Right cardiac atrium (tissue), 5 donors: Measurements from ENCODE around the gene FLT1. TPM values are rescaled to one million over a fixed set of nuclear protein-coding genes. Genes with fewer than 3 reads are reported as not detected.

Experiments used
- ATAC-seq, 2 donors: fragments of 200-7000 bp; cut with Tn5 transposase; one replicate each; pipeline versions ENCODE4 v1.8.0 to v1.9.1; 2020; ENCODE audit warnings: moderate library complexity in 2 of 2, mild to moderate bottlenecking in 1 of 2
- DNase-seq, 3 donors: peaks; one replicate each; pipeline ENCODE4 v3.0.0-alpha.2; 2020
- H3K27ac ChIP-seq: one replicate; pipeline ENCODE4 v1.5.1; 2013; ENCODE audit warnings: mild to moderate bottlenecking, low read length, control low read depth, moderate library complexity
- H3K27me3 ChIP-seq: one replicate; pipeline ENCODE4 v1.6.1; 2013; ENCODE audit not compliant: control insufficient read depth, insufficient read depth
- H3K4me1 ChIP-seq: one replicate; pipeline ENCODE4 v1.6.1; 2013; ENCODE audit warnings: low read length; ENCODE audit not compliant: control insufficient read depth, insufficient read depth
- H3K4me3 ChIP-seq: one replicate; pipeline ENCODE4 v1.5.1; 2013; ENCODE audit warnings: low read length, control low read depth
- H3K9me3 ChIP-seq: one replicate; pipeline ENCODE4 v1.6.1; 2013; ENCODE audit warnings: low read length; ENCODE audit not compliant: control insufficient read depth
- WGBS: extraction: QIAGEN DNeasy Blood & Tissue Kit; methylation state at CpG from one replicate; pipeline ENCODE4 v1.1.7; 2013; 5-methylcytosine and 5-hydroxymethylcytosine counted together
- intact Hi-C, 4 donors: fragments of 100-400 bp; cut with DNase I; formaldehyde crosslinking; loops; one replicate each; pipeline versions ENCODE4 v1.11.0 to v1.14.0; 2022 to 2023
- polyA plus RNA-seq: library from polyadenylated mRNA; stranded (reverse); fragments of 200-250 nt; gene quantifications from one replicate; pipeline ENCODE4 v1.2.3, GENCODE V29; 2013
- total RNA-seq, 4 donors: library from RNA; stranded (reverse); fragmentation: NEBNext Ultra II Directional; extraction: Animal tissue kit (Norgen Biotek cat#: 25700); gene quantifications; one replicate each; pipeline ENCODE4 v1.2.1, GENCODE V29; 2021
- donor health status: healthy with polysubstance abuse.
- donor health status: DM: no; HTN: yes; CAD: no.
- donor health status: DM: no; HTN: no; CAD: no.
- donor health status: DM: no; HTN: yes; CAD: no; lungs with severe emphysema.
- donor health status: DM: yes; HTN: yes; CAD: no.

Gene FLT1
- total and polyA plus RNA-seq, 5 donors: 24.9 to 53.4 (median 37.5) TPM

DNA sequence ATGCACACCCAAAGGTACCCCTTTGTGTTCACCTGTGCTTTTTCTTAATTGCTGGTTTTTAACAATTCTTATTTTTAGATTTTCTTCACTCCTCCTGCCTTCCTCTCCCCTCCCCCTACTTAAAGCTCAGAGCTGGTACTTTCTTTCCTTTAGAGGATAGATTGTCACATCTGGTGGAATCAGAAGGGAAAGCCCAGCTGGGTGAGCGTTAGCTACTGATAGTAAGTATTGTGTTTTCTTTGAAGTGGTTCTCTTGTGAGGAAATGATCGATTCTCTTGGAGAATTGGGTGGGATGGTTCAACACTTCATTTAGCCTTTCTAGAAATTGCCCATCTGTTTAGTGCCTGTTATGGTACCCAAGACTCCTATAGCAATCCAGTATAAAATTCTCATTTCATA lies 84.8 kb downstream of the FLT1 start:
- WGBS: 53% methylated on average over 2 of the region's 2 CpGs
- Histone ChIP-seq H3K9me3 (no peaks in the 10 kb centered on the region), H3K4me1 (peaks cover 9% of the 10 kb centered on the region), H3K27ac (no peak overlapping the region), H3K4me3 (no peak overlapping the region), H3K27me3 (no peaks in the 10 kb centered on the region)
- ATAC-seq: no peak
- intact Hi-C loops: no loop called here
- no peak for DNase-seq

- Histone ChIP-seq H3K9me3 (no peaks in the 10 kb centered on the region), H3K27ac (peak overlapping the region; percentile 72), H3K4me1 (peaks cover 9% of the 10 kb centered on the region), H3K27me3 (no peaks in the 10 kb centered on the region), H3K4me3 (no peak overlapping the region)
- ATAC-seq (no peak), DNase-seq (no peak)
- intact Hi-C loops: no loop called here
Measured at GRCh38 chr13:28409648-28410047, 85.3 kb downstream of the FLT1 start.

DNA sequence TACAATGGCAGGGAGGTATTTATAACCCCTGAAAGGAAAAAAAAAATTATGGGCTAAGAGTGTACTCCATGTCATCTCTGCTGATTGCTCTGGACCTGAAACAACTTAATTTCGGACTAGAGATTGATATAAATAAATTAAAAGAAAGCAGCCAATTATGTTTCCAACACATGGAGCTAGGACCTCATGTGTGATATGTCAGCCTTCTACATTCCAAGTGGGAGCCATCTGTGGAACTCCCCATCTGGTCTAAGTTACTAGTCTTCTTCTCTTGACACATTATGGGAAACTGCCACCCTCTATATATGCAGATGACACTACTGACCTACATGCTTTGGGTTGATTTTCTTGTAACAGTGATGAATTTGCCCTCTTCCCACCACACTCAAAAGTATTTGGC lies 86.1 kb downstream of the FLT1 start:
- Histone ChIP-seq H3K4me1 (peaks cover 9% of the 10 kb centered on the region), H3K27ac (peak overlapping the region; percentile 72), H3K9me3 (no peaks in the 10 kb centered on the region), H3K27me3 (no peaks in the 10 kb centered on the region), H3K4me3 (no peak overlapping the region)
- ATAC-seq (peak in 1 of 2 donors; percentile 4), DNase-seq (no peak)
- WGBS: 11% methylated on average over 1 of the region's 1 CpG
- intact Hi-C loops: no loop called here

GRCh38 chr13:28408235-28408848 lies 86.6 kb downstream of the FLT1 start:
- Histone ChIP-seq H3K4me1 (peaks cover 9% of the 10 kb centered on the region), H3K9me3 (no peaks in the 10 kb centered on the region), H3K27me3 (no peaks in the 10 kb centered on the region), H3K4me3 (no peak overlapping the region), H3K27ac (no peak overlapping the region)
- intact Hi-C loops: no loop called here
- DNase-seq (peak; percentile 72 to 79 (median 76)), ATAC-seq (peak; percentile 88 to 93)
- WGBS: 3% methylated on average over 8 of the region's 8 CpGs

- Histone ChIP-seq H3K4me3 (no peak overlapping the region), H3K9me3 (no peaks in the 10 kb centered on the region), H3K27ac (no peak overlapping the region), H3K4me1 (peaks cover 7% of the 10 kb centered on the region), H3K27me3 (no peaks in the 10 kb centered on the region)
- WGBS: 83% methylated on average over 13 of the region's 13 CpGs
- intact Hi-C loops: no loop called here
- DNase-seq: no peak
- ATAC-seq: no peak
Measured at GRCh38 chr13:28406733-28407266, 88.1 kb downstream of the FLT1 start.

DNA sequence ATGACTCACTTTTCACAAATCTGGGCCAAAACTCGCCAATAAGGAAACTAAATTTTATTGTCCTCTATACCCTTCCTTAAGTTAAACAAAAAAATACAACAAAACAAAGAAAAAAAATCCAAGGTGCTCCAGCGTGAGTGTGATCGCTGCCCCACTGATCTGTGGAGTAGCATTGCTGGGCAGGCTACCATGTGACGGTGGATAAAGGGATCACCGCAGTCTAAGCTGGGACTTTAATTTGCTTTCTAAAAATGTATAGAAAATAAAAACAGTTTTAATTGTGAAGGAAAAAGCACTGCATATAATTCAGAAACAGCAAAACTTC lies 92.9 kb downstream of the FLT1 start:
- H3K27ac ChIP-seq: no peak overlapping the region
- no peak for DNase-seq
- ATAC-seq: no peak
- intact Hi-C loops: no loop called here
- H3K9me3 ChIP-seq: no peaks in the 10 kb centered on the region
- no peaks in the 10 kb centered on the region for H3K27me3 ChIP-seq
- 68% methylated on average over 5 of the region's 5 CpGs for WGBS
- no peak overlapping the region for H3K4me3 ChIP-seq
- H3K4me1 ChIP-seq: peaks cover 2% of the 10 kb centered on the region

GRCh38 chr13:28401303-28402056 lies 93.4 kb downstream of the FLT1 start:
- H3K4me1 ChIP-seq: peaks cover 2% of the 10 kb centered on the region
- intact Hi-C loops: no loop called here

DNA sequence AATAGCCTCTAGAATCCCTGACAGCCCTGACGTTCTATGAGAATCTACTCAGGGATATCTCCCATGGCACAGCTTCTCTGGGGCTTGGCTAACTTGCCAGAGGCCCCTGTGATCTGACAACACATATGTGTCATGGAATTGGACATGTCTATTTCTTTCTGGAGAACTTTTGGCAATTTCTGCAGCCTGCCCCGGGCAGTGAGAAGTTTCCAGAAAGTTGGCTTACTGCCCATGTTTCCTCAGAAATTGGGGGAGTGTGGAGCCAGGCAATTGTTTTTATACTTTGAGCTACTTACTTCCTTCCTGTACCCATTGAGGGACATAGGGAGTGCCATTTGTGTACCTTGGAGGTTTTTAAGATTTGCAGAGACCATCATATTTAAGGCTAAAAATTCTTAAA lies 98.9 kb downstream of the FLT1 start:
- 19% methylated on average over 2 of the region's 2 CpGs for WGBS
- Histone ChIP-seq H3K27me3 (no peaks in the 10 kb centered on the region), H3K4me3 (no peak overlapping the region), H3K4me1 (peaks cover 6% of the 10 kb centered on the region), H3K9me3 (no peaks in the 10 kb centered on the region), H3K27ac (no peak overlapping the region)
- DNase-seq (peak in 1 of 3 donors; percentile 22), ATAC-seq (no peak)
- intact Hi-C loops: no loop called here

More at GRCh38 chr13:28401303-28402056, 93.4 kb downstream of the FLT1 start:
- DNase-seq (no peak), ATAC-seq (peak; percentile 31 to 84)
- no peak overlapping the region for H3K4me3 ChIP-seq
- no peaks in the 10 kb centered on the region for H3K9me3 ChIP-seq
- H3K27me3 ChIP-seq: no peaks in the 10 kb centered on the region
- no peak overlapping the region for H3K27ac ChIP-seq
- 22% methylated on average over 7 of the region's 7 CpGs for WGBS

DNA sequence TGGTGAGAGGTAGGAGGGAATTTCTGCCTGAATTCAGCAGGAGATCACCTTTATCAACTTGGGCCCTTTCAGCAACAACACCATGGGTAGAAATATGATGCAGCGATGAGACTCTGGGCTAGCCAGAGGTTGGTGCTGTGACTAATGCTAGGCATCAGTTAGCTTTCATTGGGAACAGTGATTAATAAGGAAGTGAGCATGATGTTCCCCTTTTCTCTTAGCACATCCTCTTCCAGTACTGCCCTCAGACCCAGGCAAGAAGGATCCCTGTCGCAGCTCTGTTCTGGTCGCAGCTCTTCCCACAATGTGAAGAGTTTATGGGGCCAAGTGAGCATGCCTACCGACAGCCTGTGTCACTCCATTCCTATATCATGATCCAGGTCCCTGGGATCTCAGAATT lies 100.5 kb downstream of the FLT1 start:
- intact Hi-C loops: no loop called here

DNA sequence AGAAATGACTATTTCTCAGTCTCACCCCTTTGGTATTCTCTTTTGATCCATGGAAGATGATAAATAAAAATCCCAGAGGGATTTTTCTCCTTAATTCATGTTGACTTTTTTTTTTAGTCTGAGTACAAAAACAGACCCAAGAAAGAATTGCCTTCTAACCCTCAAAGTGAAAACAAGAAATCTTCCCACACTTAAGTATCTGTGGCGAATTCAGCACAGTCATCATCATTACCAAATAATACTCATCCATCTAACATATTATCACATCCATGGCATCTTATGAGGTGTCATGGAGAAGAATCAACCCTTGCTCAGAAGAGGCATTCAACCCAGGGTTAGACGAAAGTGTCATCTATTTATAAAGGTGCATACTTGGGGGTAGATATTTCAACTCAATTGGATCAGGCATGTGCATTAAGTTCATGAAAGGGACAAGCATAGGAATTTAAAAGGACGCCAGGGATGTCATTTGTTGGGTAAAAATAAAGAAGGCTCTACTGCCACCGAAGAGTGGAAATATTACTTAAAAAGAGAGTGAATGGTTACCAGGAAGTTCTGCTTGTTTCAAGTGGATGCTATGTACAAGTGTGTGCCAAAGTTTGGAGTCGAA lies 101.9 kb downstream of the FLT1 start:
- DNase-seq (no peak), ATAC-seq (no peak)
- Histone ChIP-seq H3K27ac (no peak overlapping the region), H3K4me3 (no peak overlapping the region), H3K9me3 (no peaks in the 10 kb centered on the region), H3K27me3 (no peaks in the 10 kb centered on the region), H3K4me1 (peaks cover 7% of the 10 kb centered on the region)
- WGBS: 72% methylated on average over 5 of the region's 5 CpGs
- intact Hi-C loops: no loop called here

More for the DNA sequence above, 100.5 kb downstream of the FLT1 start:
- no peaks in the 10 kb centered on the region for H3K27me3 ChIP-seq
- peak; percentile 23 to 49 for ATAC-seq
- no peaks in the 10 kb centered on the region for H3K9me3 ChIP-seq
- DNase-seq: peak in 1 of 3 donors; percentile 40
- no peak overlapping the region for H3K27ac ChIP-seq
- no peak overlapping the region for H3K4me3 ChIP-seq
- WGBS: 87% methylated on average over 4 of the region's 4 CpGs
- peaks cover 6% of the 10 kb centered on the region for H3K4me1 ChIP-seq

DNA sequence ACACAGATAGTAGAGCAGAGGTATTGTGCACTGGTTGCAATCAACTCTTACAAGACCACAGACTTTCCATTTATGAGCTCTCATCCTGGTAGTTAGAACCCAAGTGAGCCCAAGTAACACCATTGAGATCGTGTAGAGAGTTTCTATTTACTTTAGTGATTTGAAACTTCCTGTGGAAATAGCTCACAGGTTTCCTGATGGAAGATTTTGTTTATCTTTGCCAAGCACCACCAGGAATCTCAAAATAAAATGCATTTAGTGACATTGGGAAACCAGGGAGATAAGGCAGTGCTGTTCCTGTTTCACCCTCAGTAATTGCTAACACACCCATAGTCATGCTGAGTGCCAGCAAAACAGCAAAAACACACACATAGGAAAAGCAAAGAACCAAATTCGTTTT lies 102.5 kb downstream of the FLT1 start:
- Histone ChIP-seq H3K27ac (no peak overlapping the region), H3K27me3 (no peaks in the 10 kb centered on the region), H3K4me3 (no peak overlapping the region), H3K9me3 (no peaks in the 10 kb centered on the region), H3K4me1 (peaks cover 7% of the 10 kb centered on the region)
- intact Hi-C loops: no loop called here
- ATAC-seq (peak; percentile 84 to 93), DNase-seq (no peak)
- 28% methylated on average over 2 of the region's 2 CpGs for WGBS
